Sigmoid colon (tissue), 4 donors: ENCODE measurements around the gene C3orf70.

ENCODE experiments used
- EP300 ChIP-seq, 4 donors: sonication (generic); formaldehyde crosslinking; IDR thresholded peaks; one replicate each; pipeline ENCODE4 v1.6.1; 2017; ENCODE audit warnings: antibody characterized with exemption in 4 of 4
- POLR2A ChIP-seq, 2 donors: fragments of 450-650 bp; IDR thresholded peaks; one replicate each; pipeline ENCODE4 v1.6.1; 2016; ENCODE audit warnings: antibody characterized with exemption in 2 of 2, mild to moderate bottlenecking in 2 of 2, moderate library complexity in 2 of 2
- POLR2AphosphoS5 ChIP-seq, 4 donors: sonication (generic); formaldehyde crosslinking; IDR thresholded peaks; one replicate each; pipeline ENCODE4 v1.6.1; 2017; ENCODE audit warnings: antibody characterized with exemption in 4 of 4
- TF ChIP-seq, protein P1 (sequence below), 4 experiments: fragments of 450-650 bp in 3 of 4; fragments of 200-600 bp in 1 of 4; IDR thresholded peaks; one replicate each; pipeline ENCODE4 v1.5.1; 2016 to 2019; ENCODE audit warnings: antibody characterized with exemption in 4 of 4, mild to moderate bottlenecking in 3 of 4, moderate library complexity in 2 of 4

DNA sequence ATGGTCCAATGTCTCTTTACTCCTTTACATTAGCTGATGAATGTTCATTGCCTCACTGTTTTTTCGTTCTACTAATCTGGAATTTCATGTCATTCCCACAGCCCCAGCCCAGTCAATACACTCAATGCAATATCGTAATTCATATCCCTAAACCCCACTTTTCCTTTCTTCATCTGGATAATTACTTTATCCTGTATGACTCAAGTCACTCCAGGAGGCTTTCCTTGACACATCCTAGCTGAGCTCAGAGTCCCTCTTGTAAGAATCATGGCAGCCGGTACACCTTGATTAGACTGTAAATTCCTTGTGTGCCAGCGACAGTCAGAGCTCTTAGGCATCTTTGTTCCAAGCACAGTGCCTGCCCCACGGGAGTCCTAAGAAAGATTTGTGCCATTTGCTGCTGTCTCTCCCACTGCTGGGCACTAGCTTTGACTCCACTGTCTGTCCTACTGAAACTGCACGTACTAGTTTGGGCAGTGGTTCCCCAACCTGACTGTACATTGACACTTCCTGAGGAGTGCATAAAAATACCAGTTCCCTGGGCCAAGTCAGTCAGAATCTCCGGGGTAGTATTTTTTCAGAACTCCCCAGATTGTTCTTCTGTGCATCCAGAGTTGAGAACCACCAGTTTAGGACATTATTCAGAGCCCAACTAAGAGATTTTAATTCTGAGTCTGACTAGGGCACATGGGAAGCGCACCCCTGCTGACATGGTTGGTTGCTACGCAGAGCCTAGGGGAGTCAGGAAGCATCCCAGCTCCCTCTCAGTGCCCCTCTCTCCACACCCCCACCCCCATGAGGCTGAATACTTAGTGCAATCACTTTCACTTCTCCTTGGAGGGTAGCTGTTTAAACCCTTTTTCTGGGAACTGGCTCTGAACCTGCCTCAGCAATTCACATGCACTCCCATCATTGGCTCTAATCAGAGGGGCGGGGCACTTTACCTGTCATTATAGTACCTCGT, 19.5 kb upstream of the C3orf70 start:
- TF ChIP-seq, protein P1, sequence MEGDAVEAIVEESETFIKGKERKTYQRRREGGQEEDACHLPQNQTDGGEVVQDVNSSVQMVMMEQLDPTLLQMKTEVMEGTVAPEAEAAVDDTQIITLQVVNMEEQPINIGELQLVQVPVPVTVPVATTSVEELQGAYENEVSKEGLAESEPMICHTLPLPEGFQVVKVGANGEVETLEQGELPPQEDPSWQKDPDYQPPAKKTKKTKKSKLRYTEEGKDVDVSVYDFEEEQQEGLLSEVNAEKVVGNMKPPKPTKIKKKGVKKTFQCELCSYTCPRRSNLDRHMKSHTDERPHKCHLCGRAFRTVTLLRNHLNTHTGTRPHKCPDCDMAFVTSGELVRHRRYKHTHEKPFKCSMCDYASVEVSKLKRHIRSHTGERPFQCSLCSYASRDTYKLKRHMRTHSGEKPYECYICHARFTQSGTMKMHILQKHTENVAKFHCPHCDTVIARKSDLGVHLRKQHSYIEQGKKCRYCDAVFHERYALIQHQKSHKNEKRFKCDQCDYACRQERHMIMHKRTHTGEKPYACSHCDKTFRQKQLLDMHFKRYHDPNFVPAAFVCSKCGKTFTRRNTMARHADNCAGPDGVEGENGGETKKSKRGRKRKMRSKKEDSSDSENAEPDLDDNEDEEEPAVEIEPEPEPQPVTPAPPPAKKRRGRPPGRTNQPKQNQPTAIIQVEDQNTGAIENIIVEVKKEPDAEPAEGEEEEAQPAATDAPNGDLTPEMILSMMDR (IDR thresholded peaks at IDR 0.05) = no peak
- TF ChIP-seq POLR2AphosphoS5 (IDR thresholded peaks at IDR 0.05) = no peak
- no peak for TF ChIP-seq POLR2A (IDR thresholded peaks at IDR 0.05)
- no peak for TF ChIP-seq EP300 (IDR thresholded peaks at IDR 0.05)
